GM19397 (cell line): ENCODE results near the gene MEN1.
"Not testable (repeated sequence)": the region's sequence is repeated elsewhere in the genome, so short reads cannot be mapped to it uniquely, and the experiment has no call there.

Experiments
- ATAC-seq: cut with Tn5 transposase; IDR thresholded peaks from one replicate; pipeline ENCODE4 v1.9.1; 2021; ENCODE audit warnings: mild to moderate bottlenecking, moderate library complexity; ENCODE audit not compliant: unreplicated experiment

The MEN1 gene

GRCh38 chr11:64834031-64834722 is 23.8 kb upstream of the MEN1 start:
- ATAC-seq = no peak

- ATAC-seq = no peak
These were observed 23.2 kb upstream of the MEN1 start for GRCh38 chr11:64833509-64833908.

GRCh38 chr11:64833198-64833502 is 22.8 kb upstream of the MEN1 start:
- no peak for ATAC-seq

GRCh38 chr11:64832467-64833197 is 22.3 kb upstream of the MEN1 start:
- ATAC-seq = no peak

GRCh38 chr11:64831411-64831891 is 21.1 kb upstream of the MEN1 start:
- ATAC-seq = no peak

GRCh38 chr11:64829536-64830251 is 19.3 kb upstream of the MEN1 start:
- ATAC-seq = no peak

- ATAC-seq = no peak
These were observed 17.1 kb upstream of the MEN1 start for GRCh38 chr11:64827451-64827839.

GRCh38 chr11:64826578-64827450 is 16.5 kb upstream of the MEN1 start:
- no peak for ATAC-seq

GRCh38 chr11:64826062-64826461 is 15.7 kb upstream of the MEN1 start:
- ATAC-seq = no peak

GRCh38 chr11:64823568-64824119 is 13.3 kb upstream of the MEN1 start:
- ATAC-seq = no peak

- ATAC-seq = no peak
These were observed 7.1 kb upstream of the MEN1 start for GRCh38 chr11:64817476-64817875.

GRCh38 chr11:64815433-64815832 is 5.1 kb upstream of the MEN1 start:
- not testable (repeated sequence) for ATAC-seq

GRCh38 chr11:64814712-64815187 is 4.4 kb upstream of the MEN1 start:
- peak; percentile 49 for ATAC-seq

- no peak for ATAC-seq
These were observed 3.5 kb upstream of the MEN1 start for GRCh38 chr11:64813826-64814225.

- ATAC-seq = no peak
These were observed 531 bp upstream of the MEN1 start for GRCh38 chr11:64810891-64811272.

GRCh38 chr11:64809781-64810241 is 540 bp downstream of the MEN1 start:
- ATAC-seq = no peak

- no peak for ATAC-seq
These were observed 4.9 kb downstream of the MEN1 start for GRCh38 chr11:64805481-64805880.

- no peak for ATAC-seq
These were observed 5.8 kb downstream of the MEN1 start for GRCh38 chr11:64804346-64805210.

GRCh38 chr11:64803846-64804345 is 6.5 kb downstream of the MEN1 start:
- no peak for ATAC-seq
